ENCODE data around the gene PEPD.

PEPD gene

GRCh38 chr19:33510462-33511194 lies 11.0 kb downstream of the PEPD start:
- no peak for DNase-seq

DNA sequence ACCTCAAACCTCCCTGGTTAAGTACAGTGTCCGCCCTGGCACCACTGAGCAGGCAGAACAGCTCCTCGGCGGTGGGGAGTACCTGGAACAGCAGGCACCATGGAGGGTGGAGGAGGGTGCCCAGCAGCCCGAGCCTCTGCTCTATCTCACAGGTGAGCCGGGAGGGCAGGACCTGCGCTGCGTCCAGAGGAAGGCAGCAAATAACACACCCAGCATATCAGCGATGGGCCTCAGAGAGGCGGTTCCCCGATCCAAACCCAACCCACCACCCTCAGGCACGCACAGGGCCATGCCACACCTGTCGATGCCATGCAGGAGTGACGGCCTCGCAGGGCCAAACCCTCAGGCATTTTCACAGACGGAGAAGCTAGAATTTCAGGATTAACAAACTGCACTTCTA lies 11.8 kb downstream of the PEPD start:
- DNase-seq, result no peak

- no peak for DNase-seq
These were observed 12.5 kb downstream of the PEPD start for GRCh38 chr19:33508941-33509614.

GRCh38 chr19:33508431-33508830 lies 13.2 kb downstream of the PEPD start:
- DNase-seq, result no peak

DNA sequence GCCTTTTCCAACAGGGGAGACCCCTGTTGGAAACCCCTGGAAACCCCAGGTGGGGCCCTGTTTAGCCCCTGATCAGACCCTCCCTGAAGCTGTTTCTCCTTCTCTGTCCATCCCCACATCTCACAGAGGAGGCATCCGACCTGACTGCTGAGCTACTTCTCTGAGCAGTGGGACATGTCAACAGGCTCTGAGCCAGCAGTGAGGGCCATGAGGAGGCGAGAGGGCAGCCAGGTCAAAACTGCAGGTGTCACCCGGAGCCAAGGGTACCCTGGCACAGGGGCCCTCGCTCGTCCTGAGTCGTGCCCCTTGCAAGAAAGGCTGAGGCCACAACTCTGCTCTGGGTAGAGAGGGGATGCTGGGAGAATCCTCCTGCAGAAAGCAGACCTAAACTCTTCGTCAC lies 13.6 kb downstream of the PEPD start:
- DNase-seq, result no peak

GRCh38 chr19:33507021-33507956 lies 14.3 kb downstream of the PEPD start:
- no peak for DNase-seq

GRCh38 chr19:33506498-33506897 lies 15.1 kb downstream of the PEPD start:
- DNase-seq, result no peak

DNA sequence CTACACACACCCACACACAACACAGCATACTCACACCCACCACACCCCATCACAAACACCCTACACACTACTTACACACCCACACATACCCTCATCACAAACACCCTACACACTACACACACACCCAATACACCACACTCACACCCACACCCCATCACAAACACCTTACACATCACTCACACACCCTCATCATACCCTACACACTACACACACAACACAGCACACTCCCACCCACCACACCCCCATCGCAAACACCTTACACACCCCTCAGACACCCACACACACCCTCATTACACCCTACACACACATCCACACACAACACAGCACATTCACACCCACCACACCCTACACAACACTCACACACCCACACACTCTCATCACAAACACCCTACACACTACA lies 15.8 kb downstream of the PEPD start:
- no peak for DNase-seq

DNA sequence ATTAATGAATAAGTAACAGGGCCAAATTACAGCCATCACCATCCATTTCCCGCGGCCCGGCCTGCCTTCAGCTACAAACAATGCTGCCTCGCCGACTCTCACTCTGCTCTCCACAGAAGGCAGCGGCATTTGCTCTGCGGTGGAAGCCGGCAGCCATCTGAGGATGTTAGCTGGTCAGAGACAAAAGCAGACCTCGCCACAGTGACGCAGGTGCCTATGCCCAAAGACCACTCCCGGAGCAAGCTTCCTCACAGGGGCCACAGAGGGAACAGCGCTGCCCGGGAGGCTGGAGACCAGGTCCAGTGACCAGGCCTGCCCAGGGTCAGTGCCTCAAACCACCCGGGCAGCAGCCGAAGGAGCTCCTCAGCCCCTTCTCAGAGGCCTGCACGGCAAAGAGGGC lies 16.4 kb downstream of the PEPD start:
- no peak for DNase-seq

GRCh38 chr19:33504058-33504444 lies 17.5 kb downstream of the PEPD start:
- no peak for DNase-seq

DNA sequence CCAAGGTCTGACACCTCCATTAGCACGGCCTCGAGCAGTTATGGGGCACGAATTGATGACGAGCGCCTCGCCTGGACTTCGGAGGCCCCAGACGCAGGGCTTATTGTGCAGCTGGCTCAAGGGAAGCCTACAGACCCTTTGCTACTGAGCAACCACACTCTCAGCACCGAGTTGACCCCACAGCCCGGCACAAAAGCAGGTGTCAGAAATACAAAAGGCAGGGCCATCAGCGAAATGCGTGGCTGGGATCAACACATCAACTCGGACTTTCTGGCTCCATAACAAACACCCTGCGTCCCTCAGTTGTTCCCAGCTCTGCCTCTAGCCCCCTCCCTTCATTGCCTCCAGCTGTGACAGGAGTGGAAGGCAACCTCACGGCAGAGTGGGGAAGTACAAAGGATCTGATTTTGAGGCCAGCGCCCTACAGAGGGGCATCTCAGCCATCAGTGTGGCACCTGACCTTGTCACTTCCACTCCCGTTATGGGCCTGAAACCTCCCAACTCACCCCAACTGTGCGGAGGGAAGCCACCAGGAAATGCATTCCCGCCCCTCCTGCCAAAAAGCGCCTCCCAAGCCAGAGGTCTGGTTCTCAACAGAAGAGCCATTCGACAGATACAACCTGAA lies 18.0 kb downstream of the PEPD start:
- no peak for DNase-seq

DNA sequence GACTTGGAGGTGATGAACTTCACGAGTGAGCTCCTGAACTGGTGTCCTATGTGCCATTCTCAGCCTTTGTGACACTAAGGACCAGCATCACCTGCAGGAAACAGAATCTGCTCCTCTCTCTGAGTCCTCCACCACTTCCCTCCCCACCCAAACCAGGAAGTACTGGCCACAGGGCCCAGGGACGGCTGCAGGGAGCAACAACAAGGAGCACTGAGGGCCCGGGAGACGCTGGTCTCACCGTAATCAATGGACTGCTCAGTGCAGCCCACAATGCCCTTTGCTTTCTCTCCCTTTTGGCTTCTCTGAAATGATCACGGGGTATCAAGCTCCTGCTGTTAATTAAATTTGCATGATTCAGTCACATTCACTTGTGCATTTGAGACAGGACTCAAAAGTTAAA lies 18.6 kb downstream of the PEPD start:
- no peak for DNase-seq

GRCh38 chr19:33502521-33502920 lies 19.1 kb downstream of the PEPD start:
- DNase-seq, result no peak

- DNase-seq, result no peak
These were observed 19.8 kb downstream of the PEPD start for GRCh38 chr19:33501693-33502356.

DNA sequence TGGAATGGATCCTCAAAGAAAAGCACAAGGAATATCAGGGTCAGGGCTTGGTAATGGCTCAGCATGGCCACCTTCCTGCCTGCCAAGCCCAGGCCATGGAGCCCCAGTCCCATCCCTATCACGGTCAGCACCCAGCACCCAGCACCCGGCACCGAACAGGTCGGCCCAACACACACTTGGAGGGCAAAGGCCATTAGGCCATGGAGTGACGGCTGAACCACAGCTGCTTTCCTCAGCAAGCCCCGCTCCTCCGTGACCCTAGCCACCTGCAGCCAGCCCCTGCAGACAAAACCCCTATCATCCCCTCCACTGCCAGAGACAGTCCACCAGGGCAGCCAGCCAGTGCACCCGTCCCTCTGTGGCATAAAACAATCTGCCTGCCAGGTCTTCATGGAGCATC lies 20.6 kb downstream of the PEPD start:
- DNase-seq, result no peak

DNA sequence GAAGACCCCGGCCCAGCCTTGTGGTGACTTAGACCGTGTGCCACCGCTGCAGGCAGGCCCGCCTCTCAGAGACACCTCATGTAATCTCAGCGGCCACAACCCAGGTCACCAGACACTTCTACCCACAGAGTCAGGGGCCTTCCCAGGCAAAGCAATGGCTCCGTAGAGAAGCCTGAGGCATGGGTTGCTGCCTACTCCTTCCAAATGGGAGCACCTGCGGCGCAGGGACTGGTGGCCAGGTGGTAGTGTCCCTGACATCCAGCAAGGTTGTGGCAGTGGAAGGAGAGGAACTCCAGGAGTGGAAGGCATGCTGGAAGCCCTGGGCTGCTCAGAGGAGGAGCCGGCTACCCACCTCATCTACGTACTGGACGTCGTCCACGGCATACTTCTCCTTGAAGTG lies 21.0 kb downstream of the PEPD start:
- no peak for DNase-seq

DNA sequence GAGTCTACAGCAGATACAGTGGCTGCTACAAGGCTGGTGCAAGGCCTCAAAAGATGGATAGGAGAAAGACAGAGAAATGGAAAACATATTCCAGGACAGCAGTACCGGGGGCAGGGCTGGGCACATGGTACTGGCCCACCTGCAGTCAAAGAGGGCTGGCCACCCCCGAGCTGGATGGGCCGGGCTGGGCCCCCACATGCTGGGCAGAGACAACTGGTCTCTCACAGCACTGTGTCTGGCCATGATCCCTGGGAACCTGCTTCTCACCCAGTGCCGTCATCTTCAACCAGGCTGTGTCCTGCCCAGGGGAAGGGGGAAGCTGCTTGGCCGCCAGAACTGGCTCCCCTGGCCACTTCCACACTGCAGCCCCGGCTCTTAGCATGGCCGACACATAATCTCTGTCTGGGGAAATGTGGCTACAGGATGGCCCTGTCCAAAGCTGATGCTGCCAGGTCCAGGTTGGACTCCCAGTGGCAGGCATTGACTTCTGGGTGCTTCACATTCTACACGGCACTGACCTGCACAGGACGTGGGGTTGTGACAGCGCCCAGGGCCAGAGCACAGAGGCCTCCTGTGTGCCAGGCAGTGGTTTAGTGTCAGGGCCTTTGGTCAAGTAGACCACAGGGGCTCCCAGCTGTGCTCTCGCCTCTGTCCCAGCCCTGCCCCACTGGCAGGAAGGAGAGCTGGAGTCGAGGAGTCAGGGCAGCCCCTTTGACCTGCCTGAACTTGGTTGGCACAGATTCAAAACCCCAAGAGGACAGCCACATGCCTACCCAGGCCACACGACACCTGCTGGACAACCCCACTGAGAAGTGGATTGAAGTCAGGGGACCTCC lies 21.7 kb downstream of the PEPD start:
- DNase-seq, result no peak

DNA sequence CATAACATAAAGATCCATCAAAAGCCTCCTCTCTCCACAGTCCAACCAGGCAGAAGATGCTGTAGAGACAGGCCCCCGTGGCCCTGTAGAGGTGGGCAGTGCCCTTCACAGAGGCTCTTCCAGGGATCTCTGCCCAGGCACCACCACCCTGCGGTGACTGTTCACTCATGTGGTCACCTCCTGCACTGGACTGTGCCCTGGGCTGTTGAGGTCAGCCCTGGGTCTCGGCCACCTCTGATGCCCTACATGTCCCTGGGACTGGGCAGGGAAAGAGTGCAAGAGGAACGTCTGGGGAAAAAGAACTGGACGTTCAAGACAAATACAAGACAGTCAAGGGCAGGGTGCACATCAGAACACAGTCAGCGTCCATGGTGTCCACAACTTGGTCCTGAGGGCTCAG lies 22.3 kb downstream of the PEPD start:
- no peak for DNase-seq

GRCh38 chr19:33498391-33499000 lies 23.1 kb downstream of the PEPD start:
- DNase-seq, result no peak

DNA sequence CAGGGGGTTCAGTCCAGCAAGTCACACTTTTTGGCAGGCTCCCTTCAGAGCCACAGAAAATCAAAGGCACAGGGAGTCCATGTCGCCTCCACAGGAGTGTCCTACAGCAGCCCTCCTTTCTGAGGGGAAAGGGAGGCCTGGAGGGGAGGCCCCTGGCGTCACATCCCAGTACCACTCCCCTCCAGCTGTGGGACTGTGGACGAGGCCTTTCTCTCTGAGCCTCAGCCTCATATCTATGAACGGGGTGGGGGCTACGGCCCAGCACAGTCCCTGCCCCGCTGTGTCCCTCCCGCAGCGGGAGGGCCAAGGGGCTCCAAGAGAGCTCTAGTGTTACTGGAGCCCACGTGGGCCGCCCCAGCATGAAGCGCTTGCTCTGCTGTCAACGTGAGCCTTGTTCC lies 23.8 kb downstream of the PEPD start:
- no peak for DNase-seq

DNA sequence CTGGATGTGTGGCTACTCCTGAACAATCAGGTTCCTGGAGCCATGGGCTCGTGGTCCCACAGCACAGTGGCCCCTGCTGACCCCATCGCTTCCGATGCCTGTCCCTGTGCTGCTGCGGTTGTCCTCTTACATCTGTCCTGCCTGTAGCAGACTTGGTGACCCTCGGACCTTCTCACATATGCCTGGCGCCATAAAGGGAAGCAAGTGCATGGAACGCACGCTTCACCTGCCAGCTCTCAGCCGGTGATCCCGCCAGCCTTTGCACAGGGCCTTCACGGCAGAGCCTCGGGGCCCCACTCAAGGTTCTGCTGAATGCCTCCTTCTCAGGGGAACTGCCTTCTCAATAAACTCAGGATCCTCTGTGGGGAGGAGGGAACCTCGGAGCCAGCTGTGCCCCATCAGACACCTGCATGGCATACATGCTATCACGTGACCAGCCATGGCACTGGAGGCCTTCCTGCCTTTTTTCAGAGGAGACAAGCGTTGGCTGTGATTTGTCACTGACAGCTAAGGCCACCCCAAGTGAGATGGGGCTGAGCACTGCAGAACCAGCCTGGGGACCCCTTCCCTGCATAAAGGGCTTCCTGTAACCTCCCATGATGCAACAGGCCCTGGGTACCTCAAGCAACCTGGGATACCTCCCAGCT lies 24.3 kb downstream of the PEPD start:
- DNase-seq, result no peak

Measured in HCEC 1CT (cell line).